Measurements from ENCODE around the gene POTEE.
"Not testable (repeated sequence)": the region's sequence is repeated elsewhere in the genome, so short reads cannot be mapped to it uniquely, and the experiment has no call there.

DNA sequence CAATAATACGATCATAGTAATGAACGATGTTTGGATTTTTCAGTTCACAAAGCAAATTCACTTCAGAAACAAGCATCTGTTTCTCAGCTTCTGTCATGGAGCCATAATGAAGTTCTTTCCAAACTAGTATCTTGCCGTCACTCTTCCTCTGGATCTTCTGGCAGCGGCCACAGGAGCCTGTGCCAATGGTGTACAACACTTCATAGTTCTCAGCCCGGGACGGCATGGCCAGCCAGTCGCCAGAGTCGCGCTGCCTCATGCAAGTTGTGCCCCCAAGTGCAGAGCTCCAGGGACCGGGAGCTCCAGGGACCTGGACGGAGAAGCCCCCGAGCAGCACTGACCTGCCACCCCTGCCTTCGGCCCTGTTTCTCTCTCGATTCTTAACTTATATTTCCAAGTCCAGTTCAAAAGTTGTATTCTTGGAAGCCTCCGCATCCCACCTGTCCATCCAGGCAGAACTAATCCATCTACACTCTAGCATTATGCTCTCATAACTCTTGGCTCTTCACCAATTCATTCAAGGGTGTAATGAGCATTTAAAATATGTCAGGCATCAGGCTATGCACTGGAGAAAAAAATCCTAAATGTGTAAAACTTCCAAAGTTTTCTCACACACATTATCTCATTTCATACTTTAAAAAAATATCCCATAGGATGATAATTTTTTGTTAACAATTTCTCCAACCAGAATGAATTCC lies 30.5 kb upstream of the POTEE start:
- TF ChIP-seq ZNF274 (IDR thresholded peaks at IDR 0.05; ENCODE audit: low read depth, low read length); SUZ12 (IDR thresholded peaks at IDR 0.05; ENCODE audit: extremely low read depth, insufficient read depth, insufficient read length); YY1 (IDR thresholded peaks at IDR 0.05; ENCODE audit: insufficient read depth, insufficient read length): not testable (repeated sequence)

All from NT2/D1 (cell line).